CD4-positive, alpha-beta T cell treated with Interleukin-17A for 4 hours (primary cell): Measurements from ENCODE around the gene WFIKKN1.
A peak's percentile ranks its signal among the peaks of the same experiment; 100 is the strongest.

Source experiments
- DNase-seq: peaks from one replicate; pipeline ENCODE4 v3.0.0-alpha.2; 2020; ENCODE audit warnings: mixed read lengths

Gene WFIKKN1

GRCh38 chr16:638034-638543, 7.3 kb downstream of the WFIKKN1 start:
- DNase-seq: no peak

GRCh38 chr16:638836-639235, 8.1 kb downstream of the WFIKKN1 start:
- no peak for DNase-seq

- no peak for DNase-seq
Measured at GRCh38 chr16:640614-641013, 9.8 kb downstream of the WFIKKN1 start.

- DNase-seq: peak; percentile 77
Measured at GRCh38 chr16:641326-642188, 10.8 kb downstream of the WFIKKN1 start, which contains the start of gene MCRIP2. Gene MCRIP2 (plus strand): TSS chr16:641828. CDS start chr16:641992, 164 bp downstream.

- peak; percentile 41 for DNase-seq
Measured at GRCh38 chr16:642189-643049, 11.6 kb downstream of the WFIKKN1 start.

GRCh38 chr16:643050-643368, 12.2 kb downstream of the WFIKKN1 start:
- DNase-seq: no peak

GRCh38 chr16:644556-644955, 13.8 kb downstream of the WFIKKN1 start:
- no peak for DNase-seq

GRCh38 chr16:645852-646678, 15.3 kb downstream of the WFIKKN1 start:
- DNase-seq: no peak

- no peak for DNase-seq
Measured at GRCh38 chr16:646679-647172, 15.9 kb downstream of the WFIKKN1 start.

GRCh38 chr16:647173-647902, 16.6 kb downstream of the WFIKKN1 start:
- DNase-seq: no peak

GRCh38 chr16:648071-648780, 17.4 kb downstream of the WFIKKN1 start:
- DNase-seq: peak; percentile 41

- peak; percentile 93 for DNase-seq
Measured at GRCh38 chr16:648781-649589, 18.2 kb downstream of the WFIKKN1 start, which contains the start of gene WDR90. Gene WDR90 (plus strand): TSS chr16:649365. CDS start chr16:649417, 52 bp downstream.

- DNase-seq: no peak
Measured at GRCh38 chr16:649631-650030, 18.8 kb downstream of the WFIKKN1 start.

- no peak for DNase-seq
Measured at GRCh38 chr16:651844-652243, 21.1 kb downstream of the WFIKKN1 start.

- DNase-seq: no peak
Measured at GRCh38 chr16:652454-653305, 21.9 kb downstream of the WFIKKN1 start.

- DNase-seq: no peak
Measured at GRCh38 chr16:654034-654433, 23.2 kb downstream of the WFIKKN1 start.

- no peak for DNase-seq
Measured at GRCh38 chr16:657487-657886, 26.7 kb downstream of the WFIKKN1 start.

- no peak for DNase-seq
Measured at GRCh38 chr16:658679-659571, 28.1 kb downstream of the WFIKKN1 start.
